Keratinocyte (primary cell): ENCODE data around the gene HOMEZ. TPM values are rescaled to one million over a fixed set of nuclear protein-coding genes. Genes with fewer than 3 reads are reported as not detected.

Experiments
- DNase-seq: peaks from one replicate; pipeline ENCODE4 v3.0.0-alpha.2; 2011; ENCODE audit warnings: low read depth, missing footprints, low spot score
- FAIRE-seq: peaks from 2 replicates; lab custom pipeline; 2011; peaks lifted over from hg19 to GRCh38; lab: Jason Lieb, UNC
- H2AFZ ChIP-seq: 2 replicates; pipeline ENCODE4 v1.6.0; 2012; ENCODE audit warnings: low read length, control low read depth, inconsistent platforms; ENCODE audit not compliant: control insufficient read depth
- H3K27ac ChIP-seq: 2 replicates; pipeline ENCODE4 v1.5.1; 2011; ENCODE audit warnings: low read length; ENCODE audit not compliant: control insufficient read depth, insufficient read depth
- H3K27me3 ChIP-seq: 3 replicates; pipeline ENCODE4 v1.6.0; 2011; ENCODE audit warnings: low read length; ENCODE audit not compliant: control insufficient read depth, insufficient read depth; ENCODE audit errors: extremely low read depth
- H3K36me3 ChIP-seq, 2 experiments: 2 replicates in 1 of 2; 3 replicates in 1 of 2; pipeline ENCODE4 v1.5.1; 2011; ENCODE audit warnings: low read length in 2 of 2, mild to moderate bottlenecking in 1 of 2; ENCODE audit not compliant: control insufficient read depth in 2 of 2, insufficient read depth in 2 of 2; ENCODE audit errors: extremely low read depth in 1 of 2
- H3K4me1 ChIP-seq: 3 replicates; pipeline ENCODE4 v1.5.1; 2011; ENCODE audit warnings: low read length; ENCODE audit not compliant: control insufficient read depth, insufficient read depth; ENCODE audit errors: extremely low read depth
- H3K4me2 ChIP-seq: 3 replicates; pipeline ENCODE4 v1.6.0; 2011; ENCODE audit warnings: low read depth, low read length; ENCODE audit not compliant: control insufficient read depth, insufficient read depth; ENCODE audit errors: extremely low read depth
- H3K4me3 ChIP-seq, 3 experiments: fragments of 200-600 bp in 1 of 3; sonication (generic) in 1 of 3; 2 replicates in 2 of 3; 3 replicates in 1 of 3; pipeline ENCODE4 v1.5.1; 2011 to 2016; ENCODE audit warnings: low read length in 3 of 3, mild to moderate bottlenecking in 3 of 3, control low read depth in 2 of 3, inconsistent platforms in 1 of 3, low read depth in 1 of 3, mixed read lengths in 1 of 3, mixed run types in 1 of 3, moderate library complexity in 1 of 3; ENCODE audit not compliant: control insufficient read depth in 2 of 3, insufficient read depth in 2 of 3; ENCODE audit errors: extremely low read depth in 1 of 3
- H3K79me2 ChIP-seq: 2 replicates; pipeline ENCODE4 v1.6.0; 2012; ENCODE audit warnings: low read length; ENCODE audit not compliant: control insufficient read depth, insufficient read depth
- H3K9ac ChIP-seq: 3 replicates; pipeline ENCODE4 v1.6.0; 2011; ENCODE audit warnings: low read length; ENCODE audit not compliant: control insufficient read depth, insufficient read depth; ENCODE audit errors: extremely low read depth
- H3K9me1 ChIP-seq: 3 replicates; pipeline ENCODE4 v1.6.0; 2011; ENCODE audit warnings: low read length; ENCODE audit not compliant: control insufficient read depth, insufficient read depth; ENCODE audit errors: extremely low read depth
- H3K9me3 ChIP-seq: 2 replicates; pipeline ENCODE4 v1.5.1; 2012; ENCODE audit warnings: low read depth, low read length; ENCODE audit not compliant: control insufficient read depth
- H4K20me1 ChIP-seq: 3 replicates; pipeline ENCODE4 v1.6.0; 2011; ENCODE audit warnings: low read length; ENCODE audit not compliant: control insufficient read depth, insufficient read depth; ENCODE audit errors: extremely low read depth
- CTCF ChIP-seq, 3 experiments: IDR thresholded peaks in 1 of 3; conservative IDR thresholded peaks in 1 of 3; optimal IDR thresholded peaks in 1 of 3; 2 replicates in 2 of 3; 3 replicates in 1 of 3; pipeline versions ENCODE3 to v1.5.1; 2011; ENCODE audit warnings: low read length in 3 of 3, mild to moderate bottlenecking in 3 of 3, moderate library complexity in 2 of 3, control low read depth in 1 of 3, inconsistent platforms in 1 of 3; ENCODE audit not compliant: insufficient read depth in 2 of 3; ENCODE audit errors: extremely low read depth in 1 of 3
- EZH2 ChIP-seq: IDR thresholded peaks from one replicate; pipeline ENCODE4 v1.6.1; 2012; ENCODE audit warnings: inconsistent platforms, mild to moderate bottlenecking, low read length, moderate library complexity
- dilution Hi-C: fragments of 300-500 bp; cut with MboI; formaldehyde crosslinking; loops from one replicate; pipeline ENCODE4 v1.7.0; 2020; ENCODE audit warnings: low sequenced_read_pairs; ENCODE audit not compliant: extremely low pct_ligation_motif_present
- polyA plus RNA-seq, 5 experiments: library from polyadenylated mRNA; depleted of rRNA in 3 of 5; stranded (reverse) in 3 of 5; stranded (forward) in 1 of 5; unstranded in 1 of 5; fragments of >200 nt; gene quantifications; 1 replicate in 1 of 5; 2 replicates in 3 of 5; 3 replicates in 1 of 5; pipeline versions ENCODE4 v1.2.1 to v1.2.3, GENCODE V29; 2011 to 2012; ENCODE audit warnings: missing spikeins in 2 of 5, low read depth in 1 of 5, low replicate concordance in 1 of 5

The HOMEZ gene
- polyA plus RNA-seq, 1 donor (not counting 4 experiments of a cell fraction or from before 2014, with no cell fraction given) = 31.9 TPM

GRCh38 chr14:23245282-23245681, 40.6 kb downstream of the HOMEZ start:
- Histone ChIP-seq H3K4me2 (no peak overlapping the region), H2AFZ (no peak overlapping the region), H3K9ac (no peak overlapping the region), H4K20me1 (no peaks in the 10 kb centered on the region), H3K9me3 (no peaks in the 10 kb centered on the region), H3K36me3 (no peaks in the 10 kb centered on the region), H3K9me1 (no peaks in the 10 kb centered on the region), H3K4me3 (no peak overlapping the region), H3K27ac (no peak overlapping the region), H3K27me3 (no peaks in the 10 kb centered on the region), H3K4me1 (no peaks in the 10 kb centered on the region), H3K79me2 (no peaks in the 10 kb centered on the region)
- FAIRE-seq (no peak), DNase-seq (no peak)
- TF ChIP-seq EZH2 (no peak), CTCF (optimal IDR thresholded peaks at IDR 0.05 in 1 of 3, IDR thresholded peaks at IDR 0.05 in 1 of 3, conservative IDR thresholded peaks at IDR 0.05 in 1 of 3; ENCODE audit: extremely low read depth in 1 of 3, insufficient read depth in 2 of 3, low read length in 3 of 3) (no peak)
- dilution Hi-C loops = no loop called here

GRCh38 chr14:23243066-23243465, 42.9 kb downstream of the HOMEZ start:
- Histone ChIP-seq H3K27ac (no peak overlapping the region), H3K9ac (no peak overlapping the region), H3K4me2 (no peak overlapping the region), H3K79me2 (no peaks in the 10 kb centered on the region), H4K20me1 (no peaks in the 10 kb centered on the region), H3K9me3 (no peaks in the 10 kb centered on the region), H2AFZ (no peak overlapping the region), H3K27me3 (no peaks in the 10 kb centered on the region), H3K36me3 (no peaks in the 10 kb centered on the region), H3K4me1 (peaks cover 2% of the 10 kb centered on the region), H3K9me1 (no peaks in the 10 kb centered on the region), H3K4me3 (no peak overlapping the region)
- DNase-seq (no peak), FAIRE-seq (no peak)
- dilution Hi-C loops = no loop called here
- TF ChIP-seq EZH2 = no peak
- TF ChIP-seq CTCF (optimal IDR thresholded peaks at IDR 0.05 in 1 of 3, IDR thresholded peaks at IDR 0.05 in 1 of 3, conservative IDR thresholded peaks at IDR 0.05 in 1 of 3; ENCODE audit: extremely low read depth in 1 of 3, insufficient read depth in 2 of 3, low read length in 3 of 3) = no peak
